ENCODE results near the gene LAMA3. TPM values are rescaled to one million over a fixed set of nuclear protein-coding genes. Genes with fewer than 3 reads are reported as not detected.

The LAMA3 gene
- total and polyA plus RNA-seq, 4 donors: 0.26 to 3.9 (median 0.37) TPM

DNA sequence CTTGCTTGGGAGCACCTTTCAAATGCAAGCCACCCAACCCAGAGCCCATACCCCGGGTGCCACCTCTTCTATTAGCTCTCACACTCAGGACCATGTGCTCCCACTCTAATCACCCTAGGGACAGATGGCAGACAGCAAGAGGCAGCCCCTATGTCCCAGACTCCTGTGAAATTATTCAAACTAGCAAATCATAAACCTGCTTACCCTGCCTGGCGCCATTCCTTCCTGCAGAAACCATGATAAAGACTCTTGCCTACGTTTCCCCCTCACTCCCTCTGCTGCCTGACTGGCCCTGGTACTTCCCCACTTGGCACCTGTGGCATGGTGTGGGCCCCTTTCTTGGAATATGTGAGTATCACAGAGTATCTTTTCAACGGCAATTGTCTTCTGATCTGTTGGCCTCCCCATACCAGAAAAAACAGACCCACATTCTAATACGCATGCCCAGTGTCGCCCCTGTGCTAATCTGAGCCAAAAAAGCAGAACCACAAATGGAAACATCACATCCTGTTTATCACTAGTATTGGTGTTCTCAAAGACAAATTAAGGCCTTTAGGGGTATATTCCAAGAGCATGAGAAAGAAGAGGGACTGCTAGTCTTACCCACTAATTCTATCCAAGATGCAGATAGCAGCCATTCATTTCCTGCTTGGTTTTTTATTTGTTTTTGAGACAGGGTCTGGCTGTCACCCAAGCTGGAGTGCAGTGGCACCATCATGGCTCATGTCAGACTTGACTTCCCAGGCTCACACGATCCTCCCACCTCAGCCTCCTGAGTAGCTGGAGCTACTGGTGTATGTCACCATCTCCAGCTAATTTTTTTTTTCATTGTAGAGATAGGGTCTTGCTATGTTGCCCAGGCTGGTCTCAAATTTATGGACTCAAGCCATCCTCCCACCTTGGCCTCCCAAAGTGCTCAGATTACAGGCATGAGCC, 281.2 kb downstream of the LAMA3 start:
- Histone ChIP-seq H3K27ac (ENCODE audit: low read depth in 1 of 2, low read length in 2 of 2) (no peak overlapping the region), H3K9me3 (ENCODE audit: control insufficient read depth in 4 of 4, low read length in 3 of 4) (no peaks in the 10 kb centered on the region), H3K9ac (ENCODE audit: low read depth in 1 of 2, low read length in 2 of 2) (no peak overlapping the region), H3K4me1 (ENCODE audit: control insufficient read depth in 4 of 4, insufficient read depth in 4 of 4, low read length in 3 of 4) (peaks cover 0 to 4% (median 4%) of the 10 kb centered on the region in 4 donors), H3K36me3 (ENCODE audit: control insufficient read depth in 4 of 4, insufficient read depth in 3 of 4, low read depth in 1 of 4, low read length in 3 of 4) (no peaks in the 10 kb centered on the region), H3K4me3 (ENCODE audit: low read depth in 1 of 3, low read length in 3 of 3) (no peak overlapping the region), H3K27me3 (ENCODE audit: control insufficient read depth in 4 of 4, insufficient read depth in 4 of 4, low read length in 3 of 4) (no peaks in the 10 kb centered on the region)
- TF ChIP-seq, protein P1, sequence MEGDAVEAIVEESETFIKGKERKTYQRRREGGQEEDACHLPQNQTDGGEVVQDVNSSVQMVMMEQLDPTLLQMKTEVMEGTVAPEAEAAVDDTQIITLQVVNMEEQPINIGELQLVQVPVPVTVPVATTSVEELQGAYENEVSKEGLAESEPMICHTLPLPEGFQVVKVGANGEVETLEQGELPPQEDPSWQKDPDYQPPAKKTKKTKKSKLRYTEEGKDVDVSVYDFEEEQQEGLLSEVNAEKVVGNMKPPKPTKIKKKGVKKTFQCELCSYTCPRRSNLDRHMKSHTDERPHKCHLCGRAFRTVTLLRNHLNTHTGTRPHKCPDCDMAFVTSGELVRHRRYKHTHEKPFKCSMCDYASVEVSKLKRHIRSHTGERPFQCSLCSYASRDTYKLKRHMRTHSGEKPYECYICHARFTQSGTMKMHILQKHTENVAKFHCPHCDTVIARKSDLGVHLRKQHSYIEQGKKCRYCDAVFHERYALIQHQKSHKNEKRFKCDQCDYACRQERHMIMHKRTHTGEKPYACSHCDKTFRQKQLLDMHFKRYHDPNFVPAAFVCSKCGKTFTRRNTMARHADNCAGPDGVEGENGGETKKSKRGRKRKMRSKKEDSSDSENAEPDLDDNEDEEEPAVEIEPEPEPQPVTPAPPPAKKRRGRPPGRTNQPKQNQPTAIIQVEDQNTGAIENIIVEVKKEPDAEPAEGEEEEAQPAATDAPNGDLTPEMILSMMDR (IDR thresholded peaks at IDR 0.05; ENCODE audit: low read depth, low read length, missing input control): no peak
- TF ChIP-seq, protein P2, sequence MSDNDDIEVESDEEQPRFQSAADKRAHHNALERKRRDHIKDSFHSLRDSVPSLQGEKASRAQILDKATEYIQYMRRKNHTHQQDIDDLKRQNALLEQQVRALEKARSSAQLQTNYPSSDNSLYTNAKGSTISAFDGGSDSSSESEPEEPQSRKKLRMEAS (IDR thresholded peaks at IDR 0.05): no peak
- no peak for TF ChIP-seq TAF1 (conservative IDR thresholded peaks at IDR 0.05)
- TF ChIP-seq, protein P3, sequence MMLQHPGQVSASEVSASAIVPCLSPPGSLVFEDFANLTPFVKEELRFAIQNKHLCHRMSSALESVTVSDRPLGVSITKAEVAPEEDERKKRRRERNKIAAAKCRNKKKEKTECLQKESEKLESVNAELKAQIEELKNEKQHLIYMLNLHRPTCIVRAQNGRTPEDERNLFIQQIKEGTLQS (IDR thresholded peaks at IDR 0.05): no peak
- TF ChIP-seq GABPA (IDR thresholded peaks at IDR 0.05 in 1 of 2, conservative IDR thresholded peaks at IDR 0.05 in 1 of 2): no peak
- no peak for TF ChIP-seq RXRA (IDR thresholded peaks at IDR 0.05)
- TF ChIP-seq JUND (IDR thresholded peaks at IDR 0.05): no peak
- TF ChIP-seq RAD21 (IDR thresholded peaks at IDR 0.05): no peak
- TF ChIP-seq, protein P4, sequence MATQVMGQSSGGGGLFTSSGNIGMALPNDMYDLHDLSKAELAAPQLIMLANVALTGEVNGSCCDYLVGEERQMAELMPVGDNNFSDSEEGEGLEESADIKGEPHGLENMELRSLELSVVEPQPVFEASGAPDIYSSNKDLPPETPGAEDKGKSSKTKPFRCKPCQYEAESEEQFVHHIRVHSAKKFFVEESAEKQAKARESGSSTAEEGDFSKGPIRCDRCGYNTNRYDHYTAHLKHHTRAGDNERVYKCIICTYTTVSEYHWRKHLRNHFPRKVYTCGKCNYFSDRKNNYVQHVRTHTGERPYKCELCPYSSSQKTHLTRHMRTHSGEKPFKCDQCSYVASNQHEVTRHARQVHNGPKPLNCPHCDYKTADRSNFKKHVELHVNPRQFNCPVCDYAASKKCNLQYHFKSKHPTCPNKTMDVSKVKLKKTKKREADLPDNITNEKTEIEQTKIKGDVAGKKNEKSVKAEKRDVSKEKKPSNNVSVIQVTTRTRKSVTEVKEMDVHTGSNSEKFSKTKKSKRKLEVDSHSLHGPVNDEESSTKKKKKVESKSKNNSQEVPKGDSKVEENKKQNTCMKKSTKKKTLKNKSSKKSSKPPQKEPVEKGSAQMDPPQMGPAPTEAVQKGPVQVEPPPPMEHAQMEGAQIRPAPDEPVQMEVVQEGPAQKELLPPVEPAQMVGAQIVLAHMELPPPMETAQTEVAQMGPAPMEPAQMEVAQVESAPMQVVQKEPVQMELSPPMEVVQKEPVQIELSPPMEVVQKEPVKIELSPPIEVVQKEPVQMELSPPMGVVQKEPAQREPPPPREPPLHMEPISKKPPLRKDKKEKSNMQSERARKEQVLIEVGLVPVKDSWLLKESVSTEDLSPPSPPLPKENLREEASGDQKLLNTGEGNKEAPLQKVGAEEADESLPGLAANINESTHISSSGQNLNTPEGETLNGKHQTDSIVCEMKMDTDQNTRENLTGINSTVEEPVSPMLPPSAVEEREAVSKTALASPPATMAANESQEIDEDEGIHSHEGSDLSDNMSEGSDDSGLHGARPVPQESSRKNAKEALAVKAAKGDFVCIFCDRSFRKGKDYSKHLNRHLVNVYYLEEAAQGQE (IDR thresholded peaks at IDR 0.05): no peak
- TF ChIP-seq YY1 (IDR thresholded peaks at IDR 0.05): no peak
- TF ChIP-seq FOXA2 (IDR thresholded peaks at IDR 0.05): no peak
- no peak for DNase-seq (ENCODE audit: low spot score)
- 82% methylated on average over 7 of the region's 7 CpGs for WGBS

DNA sequence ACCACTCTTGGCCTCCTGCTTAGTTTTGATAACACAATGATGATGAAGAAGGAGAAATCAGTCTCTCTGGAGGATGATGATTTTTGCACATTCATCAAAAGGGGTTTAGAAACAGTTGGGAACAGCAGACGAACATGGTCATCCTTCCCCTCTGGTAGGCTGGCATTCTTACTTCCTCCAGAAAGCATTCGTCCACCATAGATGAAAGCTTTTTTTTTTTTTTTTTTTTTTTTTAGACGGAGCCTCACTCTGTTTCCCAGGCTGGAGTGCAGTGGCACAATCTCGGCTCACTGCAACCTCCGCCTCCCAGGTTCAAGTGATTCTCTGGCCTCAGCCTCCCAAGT, 281.8 kb downstream of the LAMA3 start:
- 94% methylated on average over 5 of the region's 5 CpGs for WGBS
- H3K36me3 ChIP-seq (ENCODE audit: control insufficient read depth in 4 of 4, insufficient read depth in 3 of 4, low read depth in 1 of 4, low read length in 3 of 4): no peaks in the 10 kb centered on the region
- H3K27ac ChIP-seq (ENCODE audit: low read depth in 1 of 2, low read length in 2 of 2): no peak overlapping the region
- no peaks in the 10 kb centered on the region for H3K4me1 ChIP-seq (ENCODE audit: control insufficient read depth in 4 of 4, insufficient read depth in 4 of 4, low read length in 3 of 4)
- H3K27me3 ChIP-seq (ENCODE audit: control insufficient read depth in 4 of 4, insufficient read depth in 4 of 4, low read length in 3 of 4): no peaks in the 10 kb centered on the region
- H3K9ac ChIP-seq (ENCODE audit: low read depth in 1 of 2, low read length in 2 of 2): no peak overlapping the region
- no peak overlapping the region for H3K4me3 ChIP-seq (ENCODE audit: low read depth in 1 of 3, low read length in 3 of 3)
- no peak for DNase-seq (ENCODE audit: low spot score)
- H3K9me3 ChIP-seq (ENCODE audit: control insufficient read depth in 4 of 4, low read length in 3 of 4): no peaks in the 10 kb centered on the region
- TF ChIP-seq RXRA (IDR thresholded peaks at IDR 0.05) (no peak), NR2F2 (IDR thresholded peaks at IDR 0.05) (no peak), RAD21 (IDR thresholded peaks at IDR 0.05) (no peak), JUND (IDR thresholded peaks at IDR 0.05) (no peak), YY1 (IDR thresholded peaks at IDR 0.05) (no peak), TAF1 (conservative IDR thresholded peaks at IDR 0.05) (no peak), HNF4A (conservative IDR thresholded peaks at IDR 0.05) (no peak), SP1 (IDR thresholded peaks at IDR 0.05) (no peak), EGR1 (IDR thresholded peaks at IDR 0.05; ENCODE audit: low read depth in 2 of 2) (no peak), HNF4G (IDR thresholded peaks at IDR 0.05) (no peak), FOXA2 (IDR thresholded peaks at IDR 0.05) (no peak)
- TF ChIP-seq, protein P1 (IDR thresholded peaks at IDR 0.05; ENCODE audit: low read depth, low read length, missing input control): no peak
- TF ChIP-seq, protein P3 (IDR thresholded peaks at IDR 0.05): no peak
- TF ChIP-seq, protein P5, sequence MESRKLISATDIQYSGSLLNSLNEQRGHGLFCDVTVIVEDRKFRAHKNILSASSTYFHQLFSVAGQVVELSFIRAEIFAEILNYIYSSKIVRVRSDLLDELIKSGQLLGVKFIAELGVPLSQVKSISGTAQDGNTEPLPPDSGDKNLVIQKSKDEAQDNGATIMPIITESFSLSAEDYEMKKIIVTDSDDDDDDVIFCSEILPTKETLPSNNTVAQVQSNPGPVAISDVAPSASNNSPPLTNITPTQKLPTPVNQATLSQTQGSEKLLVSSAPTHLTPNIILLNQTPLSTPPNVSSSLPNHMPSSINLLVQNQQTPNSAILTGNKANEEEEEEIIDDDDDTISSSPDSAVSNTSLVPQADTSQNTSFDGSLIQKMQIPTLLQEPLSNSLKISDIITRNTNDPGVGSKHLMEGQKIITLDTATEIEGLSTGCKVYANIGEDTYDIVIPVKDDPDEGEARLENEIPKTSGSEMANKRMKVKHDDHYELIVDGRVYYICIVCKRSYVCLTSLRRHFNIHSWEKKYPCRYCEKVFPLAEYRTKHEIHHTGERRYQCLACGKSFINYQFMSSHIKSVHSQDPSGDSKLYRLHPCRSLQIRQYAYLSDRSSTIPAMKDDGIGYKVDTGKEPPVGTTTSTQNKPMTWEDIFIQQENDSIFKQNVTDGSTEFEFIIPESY (IDR thresholded peaks at IDR 0.05): no peak
- TF ChIP-seq, protein P2 (IDR thresholded peaks at IDR 0.05): no peak
